ENCODE data around the gene SERPINA1.

SERPINA1 gene

DNA sequence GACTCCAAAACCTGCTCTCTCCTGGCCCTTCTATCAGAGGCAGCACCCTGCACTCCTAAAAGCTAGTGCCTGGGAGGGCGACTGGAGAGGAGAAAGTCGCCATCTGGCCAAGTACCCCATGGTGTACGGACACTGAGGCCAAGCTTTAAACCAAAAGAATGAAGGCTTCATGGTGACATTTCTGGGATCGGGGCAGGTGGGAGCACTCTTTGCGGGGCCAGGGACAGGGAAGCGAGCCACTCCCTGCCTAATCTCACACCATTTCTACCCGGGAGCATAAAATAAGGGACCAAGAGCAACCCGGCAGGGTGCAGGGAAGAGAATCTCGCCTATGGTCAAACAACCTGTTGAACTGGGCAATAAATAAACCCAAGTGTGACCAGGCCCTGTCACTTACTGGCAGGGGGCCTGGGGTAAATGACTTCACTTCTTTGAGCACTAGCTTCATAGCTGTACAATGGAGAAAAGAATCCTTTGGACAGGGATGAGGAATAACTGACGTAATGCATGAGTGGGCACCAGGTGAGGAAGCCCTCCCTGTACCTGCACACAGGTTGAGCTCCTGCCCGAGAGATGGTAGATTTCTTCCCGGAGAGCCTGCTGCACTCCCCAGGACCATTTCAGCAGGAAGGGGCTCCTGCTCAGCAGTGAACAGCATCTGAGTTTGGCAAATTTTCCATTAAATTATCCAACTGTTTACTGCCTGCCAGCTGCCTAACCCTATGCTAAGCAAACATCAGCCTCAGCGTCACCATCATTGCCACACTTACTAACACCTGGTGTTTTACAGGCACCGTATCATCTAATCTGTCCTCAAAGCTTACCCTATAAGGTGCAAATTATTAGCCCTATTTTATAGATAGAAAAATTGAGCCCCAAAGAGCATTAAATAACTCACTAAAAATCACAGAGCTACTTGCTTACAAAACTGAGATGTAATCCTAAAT is 2.0 kb downstream of the SERPINA1 start:
- no peak for DNase-seq
- in situ Hi-C loops (cut with MboI; ENCODE audit: low pct_unique_long_range_greater_than_20kb, low sequenced_read_pairs): no loop called here

DNA sequence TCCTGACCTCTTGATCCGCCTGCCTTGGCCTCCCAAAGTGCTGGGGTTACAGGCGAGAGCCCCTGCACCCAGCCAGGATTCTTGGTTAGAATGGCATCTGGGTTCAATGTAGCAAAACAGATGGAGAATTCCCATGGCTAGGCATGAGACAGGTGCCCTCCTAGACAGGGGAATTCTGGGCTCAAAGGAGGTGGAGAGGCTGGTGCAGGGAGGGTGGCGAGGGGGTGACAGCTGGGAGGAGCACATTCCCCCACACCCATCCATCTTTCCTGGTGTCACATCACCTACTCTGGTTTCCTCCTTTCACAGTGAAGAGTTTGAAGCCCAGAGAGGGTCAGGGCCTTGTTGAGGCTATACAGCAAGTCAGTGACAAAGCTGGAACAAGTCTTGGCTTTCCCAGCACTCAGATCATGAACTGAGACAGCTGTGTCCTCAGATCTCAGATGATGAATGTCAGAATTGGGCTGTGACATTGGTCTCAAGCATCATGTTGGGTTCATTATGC is 2.8 kb downstream of the SERPINA1 start:
- in situ Hi-C loops (cut with MboI; ENCODE audit: low pct_unique_long_range_greater_than_20kb, low sequenced_read_pairs): no loop called here
- DNase-seq: no peak

- in situ Hi-C loops (cut with MboI; ENCODE audit: low pct_unique_long_range_greater_than_20kb, low sequenced_read_pairs): no loop called here
- no peak for DNase-seq
Measured at GRCh38 chr14:94384342-94384741, 4.1 kb downstream of the SERPINA1 start.

DNA sequence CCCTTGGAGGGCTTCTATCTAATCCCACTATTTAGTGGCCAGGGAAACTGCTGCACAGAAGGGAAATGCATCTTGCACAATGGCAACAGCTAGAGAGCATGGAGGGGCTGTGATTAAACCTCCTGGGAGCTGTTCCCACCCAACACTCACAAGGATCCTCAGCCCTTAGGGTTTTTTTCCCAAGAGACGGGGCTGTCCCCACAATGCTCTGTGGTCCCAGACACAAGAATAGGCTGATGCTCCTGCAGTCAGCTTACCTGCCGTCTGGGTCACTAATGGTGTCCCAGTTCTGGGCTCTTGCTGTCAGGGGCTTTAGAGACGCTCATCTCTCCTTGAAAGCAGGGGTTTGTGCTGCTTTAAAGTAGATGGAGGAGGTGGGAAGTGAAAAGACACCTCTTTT is 4.6 kb downstream of the SERPINA1 start:
- in situ Hi-C loops (cut with MboI; ENCODE audit: low pct_unique_long_range_greater_than_20kb, low sequenced_read_pairs): no loop called here
- DNase-seq: no peak

DNA sequence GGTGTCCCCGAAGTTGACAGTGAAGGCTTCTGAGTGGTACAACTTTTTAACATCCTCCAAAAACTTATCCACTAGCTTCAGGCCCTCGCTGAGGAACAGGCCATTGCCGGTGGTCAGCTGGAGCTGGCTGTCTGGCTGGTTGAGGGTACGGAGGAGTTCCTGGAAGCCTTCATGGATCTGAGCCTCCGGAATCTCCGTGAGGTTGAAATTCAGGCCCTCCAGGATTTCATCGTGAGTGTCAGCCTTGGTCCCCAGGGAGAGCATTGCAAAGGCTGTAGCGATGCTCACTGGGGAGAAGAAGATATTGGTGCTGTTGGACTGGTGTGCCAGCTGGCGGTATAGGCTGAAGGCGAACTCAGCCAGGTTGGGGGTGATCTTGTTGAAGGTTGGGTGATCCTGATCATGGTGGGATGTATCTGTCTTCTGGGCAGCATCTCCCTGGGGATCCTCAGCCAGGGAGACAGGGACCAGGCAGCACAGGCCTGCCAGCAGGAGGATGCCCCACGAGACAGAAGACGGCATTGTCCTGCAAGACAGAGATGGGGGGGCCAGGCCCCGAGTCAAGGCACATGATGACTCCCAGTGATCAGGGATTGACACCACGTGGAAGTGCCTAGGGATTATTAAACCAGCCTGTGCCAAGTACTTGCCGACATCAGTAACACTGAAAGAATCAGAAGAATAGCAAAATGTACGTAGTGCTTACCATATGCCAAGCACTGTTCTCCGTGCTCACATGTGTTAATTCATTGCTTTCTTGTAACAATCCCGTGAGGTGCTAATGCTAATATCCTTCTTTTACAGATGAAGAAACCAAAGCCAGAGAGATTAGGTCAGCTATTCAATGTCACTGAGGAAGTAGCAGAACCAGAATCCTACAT is 5.4 kb downstream of the SERPINA1 start:
- no peak for DNase-seq

DNA sequence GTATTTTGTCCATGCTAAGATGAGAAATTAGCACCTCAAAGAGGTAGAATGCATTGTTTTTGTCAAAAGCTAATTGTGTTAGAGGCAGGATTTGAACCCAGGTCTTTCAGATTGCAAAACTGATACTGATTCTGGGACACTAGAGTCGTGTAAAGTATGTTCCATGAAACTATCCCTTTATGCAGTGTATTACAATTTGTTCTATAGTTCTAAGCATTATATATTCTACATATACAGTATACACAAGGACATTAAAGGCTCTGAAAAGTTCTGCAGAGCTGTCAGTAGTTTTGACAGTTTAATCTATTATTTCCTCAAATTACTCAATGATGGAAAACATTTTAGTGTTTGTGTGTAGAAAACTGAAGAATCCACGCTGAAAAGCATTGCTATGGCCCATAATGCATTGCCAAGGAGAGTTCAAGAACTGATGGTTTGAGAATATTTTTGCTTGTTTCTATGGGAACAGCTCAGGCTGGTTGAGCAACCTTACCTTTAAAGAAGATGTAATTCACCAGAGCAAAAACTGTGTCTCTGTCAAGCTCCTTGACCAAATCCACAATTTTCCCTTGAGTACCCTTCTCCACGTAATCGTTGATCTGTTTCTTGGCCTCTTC is 6.2 kb downstream of the SERPINA1 start:
- no peak for DNase-seq
- in situ Hi-C loops (cut with MboI; ENCODE audit: low pct_unique_long_range_greater_than_20kb, low sequenced_read_pairs): no loop called here

More for the DNA sequence above, 5.4 kb downstream of the SERPINA1 start:
- in situ Hi-C loops (cut with MboI; ENCODE audit: low pct_unique_long_range_greater_than_20kb, low sequenced_read_pairs): no loop called here

DNA sequence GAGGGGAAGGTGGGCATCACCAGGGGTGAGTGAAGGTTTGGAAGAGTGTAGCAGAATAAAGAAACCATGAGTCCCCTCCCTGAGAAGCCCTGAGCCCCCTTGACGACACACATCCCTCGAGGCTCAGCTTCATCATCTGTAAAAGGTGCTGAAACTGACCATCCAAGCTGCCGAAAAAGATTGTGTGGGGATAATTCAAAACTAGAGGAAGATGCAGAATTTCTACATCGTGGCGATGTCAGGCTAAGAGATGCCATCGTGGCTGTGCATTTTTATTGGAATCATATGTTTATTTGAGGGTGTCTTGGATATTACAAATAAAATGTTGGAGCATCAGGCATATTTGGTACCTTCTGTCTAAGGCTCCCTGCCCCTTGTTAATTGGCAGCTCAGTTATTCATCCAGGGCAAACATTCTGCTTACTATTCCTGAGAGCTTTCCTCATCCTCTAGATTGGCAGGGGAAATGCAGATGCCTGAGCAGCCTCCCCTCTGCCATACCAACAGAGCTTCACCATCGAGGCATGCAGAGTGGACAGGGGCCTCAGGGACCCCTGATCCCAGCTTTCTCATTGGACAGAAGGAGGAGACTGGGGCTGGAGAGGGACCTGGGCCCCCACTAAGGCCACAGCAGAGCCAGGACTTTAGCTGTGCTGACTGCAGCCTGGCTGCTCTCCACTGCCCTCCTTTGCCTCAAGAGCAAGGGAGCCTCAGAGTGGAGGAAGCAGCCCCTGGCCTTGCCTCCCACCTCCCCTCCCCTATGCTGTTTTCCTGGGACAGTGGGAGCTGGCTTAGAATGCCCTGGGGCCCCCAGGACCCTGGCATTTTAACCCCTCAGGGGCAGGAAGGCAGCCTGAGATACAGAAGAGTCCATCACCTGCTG is 7.0 kb downstream of the SERPINA1 start:
- in situ Hi-C loops (cut with MboI; ENCODE audit: low pct_unique_long_range_greater_than_20kb, low sequenced_read_pairs): no loop called here
- no peak for DNase-seq

- DNase-seq: no peak
- in situ Hi-C loops (cut with MboI; ENCODE audit: low pct_unique_long_range_greater_than_20kb, low sequenced_read_pairs): no loop called here
Measured at GRCh38 chr14:94380225-94381148, 7.9 kb downstream of the SERPINA1 start.

DNA sequence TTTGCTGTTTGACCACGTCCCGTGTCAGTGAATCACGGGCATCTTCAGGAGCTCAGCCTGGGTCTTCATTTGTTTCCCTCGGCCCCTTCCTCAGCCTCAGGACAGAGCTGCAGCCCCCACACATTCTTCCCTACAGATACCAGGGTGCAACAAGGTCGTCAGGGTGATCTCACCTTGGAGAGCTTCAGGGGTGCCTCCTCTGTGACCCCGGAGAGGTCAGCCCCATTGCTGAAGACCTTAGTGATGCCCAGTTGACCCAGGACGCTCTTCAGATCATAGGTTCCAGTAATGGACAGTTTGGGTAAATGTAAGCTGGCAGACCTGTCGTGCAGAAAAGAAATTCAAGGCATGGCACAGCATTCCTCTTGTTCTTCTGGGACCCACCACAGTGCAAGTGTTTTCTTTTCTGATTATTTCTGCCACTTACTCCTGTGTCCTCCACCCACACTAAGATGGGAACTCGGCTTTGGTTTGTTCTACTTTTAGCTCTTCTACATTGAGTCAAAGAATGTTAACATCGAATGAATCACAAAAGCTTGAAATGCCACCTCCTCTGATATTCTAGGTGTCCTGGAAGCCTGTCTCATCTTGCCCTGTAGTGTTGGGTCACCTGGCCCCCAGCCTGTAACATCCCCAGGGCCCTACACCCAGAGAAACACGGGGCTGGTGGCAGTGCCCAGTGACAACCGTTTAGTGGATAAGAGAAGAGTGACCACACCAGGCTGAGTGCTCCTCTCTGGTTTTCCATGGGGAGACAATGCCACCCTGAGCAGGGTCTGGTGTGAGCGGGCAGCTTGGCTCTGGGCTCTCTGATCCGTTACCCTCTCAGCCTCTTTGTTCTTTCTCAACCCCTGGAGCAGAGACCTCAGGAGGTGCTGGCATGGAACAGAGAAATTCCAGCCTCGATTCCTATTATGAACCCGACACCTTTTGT is 8.8 kb downstream of the SERPINA1 start:
- DNase-seq: no peak
- in situ Hi-C loops (cut with MboI; ENCODE audit: low pct_unique_long_range_greater_than_20kb, low sequenced_read_pairs): no loop called here

DNA sequence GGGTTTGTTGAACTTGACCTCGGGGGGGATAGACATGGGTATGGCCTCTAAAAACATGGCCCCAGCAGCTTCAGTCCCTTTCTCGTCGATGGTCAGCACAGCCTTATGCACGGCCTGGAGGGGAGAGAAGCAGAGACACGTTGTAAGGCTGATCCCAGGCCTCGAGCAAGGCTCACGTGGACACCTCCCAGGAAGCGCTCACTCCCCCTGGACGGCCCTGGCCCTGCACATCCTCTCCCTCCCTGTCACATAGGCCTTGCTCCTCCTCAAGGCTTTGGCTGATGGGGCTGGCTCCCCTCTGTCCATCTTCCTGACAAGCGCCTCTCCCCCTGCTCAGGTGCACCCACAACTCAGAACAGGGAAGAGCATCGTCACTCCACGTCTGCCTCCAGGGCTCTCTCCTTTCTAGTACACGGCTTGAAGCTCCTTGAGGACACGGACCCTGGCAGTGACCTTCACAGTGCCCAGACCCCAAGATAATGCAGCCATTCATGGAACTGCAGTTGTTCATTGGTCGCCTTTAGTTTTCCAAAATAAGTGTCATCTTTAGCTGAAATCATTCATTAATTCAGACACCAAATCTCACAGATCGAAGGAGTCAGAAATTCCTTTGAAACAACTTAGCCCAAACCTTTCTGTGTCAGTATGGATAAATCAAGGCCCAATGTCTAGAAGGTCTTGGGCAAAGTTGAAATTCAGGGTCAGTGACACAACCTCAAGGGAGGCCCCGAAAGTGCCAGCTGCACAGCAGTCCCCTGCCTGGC is 9.7 kb downstream of the SERPINA1 start:
- in situ Hi-C loops (cut with MboI; ENCODE audit: low pct_unique_long_range_greater_than_20kb, low sequenced_read_pairs): no loop called here
- no peak for DNase-seq

GRCh38 chr14:94377866-94378470 is 10.4 kb downstream of the SERPINA1 start:
- in situ Hi-C loops (cut with MboI; ENCODE audit: low pct_unique_long_range_greater_than_20kb, low sequenced_read_pairs): no loop called here
- no peak for DNase-seq

- DNase-seq: no peak
- in situ Hi-C loops (cut with MboI; ENCODE audit: low pct_unique_long_range_greater_than_20kb, low sequenced_read_pairs): no loop called here
Measured at GRCh38 chr14:94376976-94377865, 11.2 kb downstream of the SERPINA1 start.

DNA sequence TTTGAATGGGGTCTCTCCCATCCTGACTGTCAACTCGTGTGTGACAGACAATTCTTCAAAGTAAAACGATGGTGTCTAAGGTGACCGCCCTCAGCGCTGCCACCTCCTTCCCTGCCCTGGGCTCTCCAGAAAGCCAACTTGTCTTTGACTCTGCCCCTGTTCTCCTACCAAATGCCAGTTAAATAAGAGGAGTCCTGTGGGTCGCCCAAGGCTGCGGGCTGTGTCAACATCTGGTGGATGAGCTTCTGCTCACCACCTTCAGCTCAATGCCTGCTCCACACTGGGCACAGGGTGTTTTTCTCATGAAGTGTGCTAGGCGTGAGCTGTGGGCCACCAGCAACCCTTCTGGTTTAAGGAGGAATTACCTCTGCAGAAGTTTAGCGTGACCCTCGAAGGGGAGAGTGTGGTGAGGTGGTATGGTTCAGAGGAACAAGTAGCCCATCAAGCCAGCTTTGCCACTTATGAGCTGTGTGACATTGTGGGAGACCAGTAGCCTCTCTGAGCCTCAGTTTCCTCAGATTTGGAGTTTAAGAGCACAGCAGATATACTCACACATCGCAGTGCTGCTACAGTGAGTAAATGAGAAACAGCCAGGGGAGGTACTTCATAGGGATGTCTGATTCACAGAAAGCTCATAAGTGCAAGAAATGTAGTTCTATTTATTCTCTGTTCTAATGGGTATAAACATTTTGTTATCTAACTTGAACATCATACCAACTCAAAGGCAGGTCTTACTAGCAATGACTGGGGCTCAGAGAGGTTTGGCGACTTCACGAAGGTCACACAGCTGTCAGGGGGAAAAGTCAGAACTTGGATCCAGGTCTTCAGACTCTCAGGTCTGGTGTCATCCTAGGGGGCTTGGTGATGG is 12.1 kb downstream of the SERPINA1 start:
- in situ Hi-C loops (cut with MboI; ENCODE audit: low pct_unique_long_range_greater_than_20kb, low sequenced_read_pairs): no loop called here

More for the DNA sequence above, 12.1 kb downstream of the SERPINA1 start:
- DNase-seq: no peak
